Transverse colon (tissue), 4 donors: ENCODE measurements around the gene CLSTN2. TPM values are rescaled to one million over a fixed set of nuclear protein-coding genes. Genes with fewer than 3 reads are reported as not detected.

Source experiments
- DNase-seq: peaks from one replicate; pipeline ENCODE4 v3.0.0-alpha.2; 2019
- H3K27ac ChIP-seq, 4 donors: fragments of 200-600 bp; sonication (generic); 2 replicates each; pipeline ENCODE4 v1.5.1; 2016 to 2018; ENCODE audit warnings: inconsistent platforms in 4 of 4
- H3K27me3 ChIP-seq: fragments of 200-600 bp; sonication (generic); 2 replicates; pipeline ENCODE4 v1.5.1; 2017; ENCODE audit warnings: inconsistent platforms
- H3K36me3 ChIP-seq, 4 donors: fragments of 200-600 bp; sonication (generic); 2 replicates each; pipeline ENCODE4 v1.5.1; 2017 to 2019; ENCODE audit warnings: inconsistent platforms in 4 of 4
- H3K4me1 ChIP-seq, 4 donors: fragments of 200-600 bp; sonication (generic); 2 replicates each; pipeline ENCODE4 v1.5.1; 2017 to 2020; ENCODE audit warnings: inconsistent platforms in 4 of 4
- H3K4me3 ChIP-seq, 4 donors: fragments of 200-600 bp; sonication (generic); 1 replicate in 1 of 4; 2 replicates in 3 of 4; pipeline versions ENCODE4 v1.5.1 to v1.6.1; 2017 to 2019; ENCODE audit warnings: inconsistent platforms in 4 of 4
- H3K9me3 ChIP-seq, 2 donors: fragments of 200-600 bp; sonication (generic); 2 replicates each; pipeline ENCODE4 v1.5.1; 2017 to 2019; ENCODE audit warnings: inconsistent platforms in 2 of 2
- CTCF ChIP-seq, 5 experiments: fragments of 200-600 bp in 3 of 5; fragments of 450-650 bp in 2 of 5; sonication (generic) in 3 of 5; IDR thresholded peaks; 1 replicate in 2 of 5; 2 replicates in 3 of 5; pipeline ENCODE4 v1.5.1; 2016 to 2017; ENCODE audit warnings: antibody characterized with exemption in 5 of 5, inconsistent platforms in 3 of 5, mild to moderate bottlenecking in 2 of 5, moderate library complexity in 1 of 5
- EP300 ChIP-seq: sonication (generic); formaldehyde crosslinking; IDR thresholded peaks from one replicate; pipeline ENCODE4 v1.6.1; 2017; ENCODE audit warnings: antibody characterized with exemption, low read depth
- POLR2A ChIP-seq: fragments of 450-650 bp; IDR thresholded peaks from one replicate; pipeline ENCODE4 v1.6.1; 2016; ENCODE audit warnings: antibody characterized with exemption, mild to moderate bottlenecking, moderate library complexity
- POLR2AphosphoS5 ChIP-seq, 3 donors: sonication (generic); formaldehyde crosslinking; IDR thresholded peaks; one replicate each; pipeline ENCODE4 v1.6.1; 2016; ENCODE audit warnings: antibody characterized with exemption in 3 of 3
- WGBS, 2 donors: methylation state at CpG; one replicate each; pipeline ENCODE4 v1.1.5; 2018; ENCODE audit warnings: low coverage in 1 of 2; 5-methylcytosine and 5-hydroxymethylcytosine counted together
- in situ Hi-C, 4 donors: fragments of 200-750 bp; cut with MboI; loops; one replicate each; pipeline versions ENCODE4 v1.15.0 to v1.15.1; 2017; ENCODE audit warnings: low sequenced_read_pairs in 3 of 4, low pct_ligation_motif_present in 1 of 4, low pct_unique_long_range_greater_than_20kb in 1 of 4
- intact Hi-C: fragments of 100-400 bp; cut with DNase I; formaldehyde crosslinking; loops from one replicate; pipeline ENCODE4 v1.15.1; 2023; ENCODE audit warnings: low total_unique reads
- total RNA-seq, 4 donors: library from RNA; depleted of rRNA; stranded (reverse); fragments of >200 nt; gene quantifications; one replicate each; pipeline ENCODE4 v1.1.0, GENCODE V29; 2016

Gene CLSTN2
- total RNA-seq, 4 donors from 2014 or later = 0.60 to 9.0 (median 2.2) TPM

GRCh38 chr3:140055092-140055791 lies 120.3 kb downstream of the CLSTN2 start:
- intact Hi-C loops = no loop called here
- Histone ChIP-seq H3K27me3 (no peaks in the 10 kb centered on the region), H3K36me3 (no peaks in the 10 kb centered on the region), H3K4me3 (no peak overlapping the region), H3K27ac (peak overlapping the region in 2 of 4 donors; percentile 13 to 39), H3K4me1 (peaks cover 5 to 10% (median 8%) of the 10 kb centered on the region in 4 donors), H3K9me3 (no peaks in the 10 kb centered on the region)
- no peak for TF ChIP-seq POLR2AphosphoS5 (IDR thresholded peaks at IDR 0.05)
- no peak for TF ChIP-seq POLR2A
- in situ Hi-C loops = no loop called here
- no peak for DNase-seq
- 55 to 65% methylated on average over 6 of the region's 6 CpGs for WGBS, 2 donors

- H3K27ac ChIP-seq = peak overlapping the region in 1 of 4 donors; percentile 13
- 20 to 80% methylated on average over 1 to 4 of the region's 4 CpGs for WGBS, 2 donors
- intact Hi-C loops (no loop called here), in situ Hi-C loops (no loop called here)
- no peak for DNase-seq
- H3K4me3 ChIP-seq = no peak overlapping the region
- H3K36me3 ChIP-seq = no peaks in the 10 kb centered on the region
- no peaks in the 10 kb centered on the region for H3K9me3 ChIP-seq
- no peak for TF ChIP-seq CTCF (IDR thresholded peaks at IDR 0.05)
- no peaks in the 10 kb centered on the region for H3K27me3 ChIP-seq
- peaks cover 5 to 10% (median 8%) of the 10 kb centered on the region in 4 donors for H3K4me1 ChIP-seq
Observed at GRCh38 chr3:140056047-140056446, 121.1 kb downstream of the CLSTN2 start.

- H3K36me3 ChIP-seq = no peaks in the 10 kb centered on the region
- in situ Hi-C loops = no loop called here
- 92 to 100% methylated on average over 1 to 2 of the region's 2 CpGs for WGBS, 2 donors
- H3K9me3 ChIP-seq = no peaks in the 10 kb centered on the region
- no peaks in the 10 kb centered on the region for H3K27me3 ChIP-seq
- no peak for TF ChIP-seq EP300
- no peak for TF ChIP-seq POLR2A
- TF ChIP-seq CTCF (IDR thresholded peaks at IDR 0.05) = no peak
- TF ChIP-seq POLR2AphosphoS5 (IDR thresholded peaks at IDR 0.05) = no peak
- H3K27ac ChIP-seq = no peak overlapping the region
- H3K4me1 ChIP-seq = no peaks in the 10 kb centered on the region
- intact Hi-C loops = no loop called here
- no peak for DNase-seq
- no peak overlapping the region for H3K4me3 ChIP-seq
Observed at GRCh38 chr3:140061211-140061610, 126.2 kb downstream of the CLSTN2 start.

- intact Hi-C loops (no loop called here), in situ Hi-C loops (no loop called here)
- Histone ChIP-seq H3K36me3 (no peaks in the 10 kb centered on the region), H3K27me3 (no peaks in the 10 kb centered on the region), H3K4me3 (no peak overlapping the region), H3K9me3 (no peaks in the 10 kb centered on the region), H3K27ac (no peak overlapping the region), H3K4me1 (no peaks in the 10 kb centered on the region)
- TF ChIP-seq POLR2AphosphoS5 (IDR thresholded peaks at IDR 0.05) = no peak
- no peak for TF ChIP-seq CTCF (IDR thresholded peaks at IDR 0.05)
- no peak for TF ChIP-seq EP300
- TF ChIP-seq POLR2A = no peak
- DNase-seq = no peak
Observed at GRCh38 chr3:140062461-140062860, 127.5 kb downstream of the CLSTN2 start.

- Histone ChIP-seq H3K27me3 (no peaks in the 10 kb centered on the region), H3K4me3 (no peak overlapping the region), H3K4me1 (no peaks in the 10 kb centered on the region), H3K36me3 (no peaks in the 10 kb centered on the region), H3K9me3 (no peaks in the 10 kb centered on the region), H3K27ac (no peak overlapping the region)
- intact Hi-C loops (no loop called here), in situ Hi-C loops (no loop called here)
- no peak for DNase-seq
- no peak for TF ChIP-seq EP300
- TF ChIP-seq POLR2A = no peak
- TF ChIP-seq CTCF (IDR thresholded peaks at IDR 0.05) = no peak
- TF ChIP-seq POLR2AphosphoS5 (IDR thresholded peaks at IDR 0.05) = no peak
- WGBS, 2 donors = 67 to 89% methylated on average over 2 to 3 of the region's 3 CpGs
Observed at GRCh38 chr3:140067487-140067886, 132.5 kb downstream of the CLSTN2 start.
